HG02943 (cell line): ENCODE results near the gene RIPPLY2.

Source experiments
- ATAC-seq: cut with Tn5 transposase; IDR thresholded peaks from one replicate; pipeline ENCODE4 v1.9.1; 2021; ENCODE audit warnings: mild to moderate bottlenecking, low read depth, moderate library complexity; ENCODE audit not compliant: unreplicated experiment

Gene RIPPLY2

DNA sequence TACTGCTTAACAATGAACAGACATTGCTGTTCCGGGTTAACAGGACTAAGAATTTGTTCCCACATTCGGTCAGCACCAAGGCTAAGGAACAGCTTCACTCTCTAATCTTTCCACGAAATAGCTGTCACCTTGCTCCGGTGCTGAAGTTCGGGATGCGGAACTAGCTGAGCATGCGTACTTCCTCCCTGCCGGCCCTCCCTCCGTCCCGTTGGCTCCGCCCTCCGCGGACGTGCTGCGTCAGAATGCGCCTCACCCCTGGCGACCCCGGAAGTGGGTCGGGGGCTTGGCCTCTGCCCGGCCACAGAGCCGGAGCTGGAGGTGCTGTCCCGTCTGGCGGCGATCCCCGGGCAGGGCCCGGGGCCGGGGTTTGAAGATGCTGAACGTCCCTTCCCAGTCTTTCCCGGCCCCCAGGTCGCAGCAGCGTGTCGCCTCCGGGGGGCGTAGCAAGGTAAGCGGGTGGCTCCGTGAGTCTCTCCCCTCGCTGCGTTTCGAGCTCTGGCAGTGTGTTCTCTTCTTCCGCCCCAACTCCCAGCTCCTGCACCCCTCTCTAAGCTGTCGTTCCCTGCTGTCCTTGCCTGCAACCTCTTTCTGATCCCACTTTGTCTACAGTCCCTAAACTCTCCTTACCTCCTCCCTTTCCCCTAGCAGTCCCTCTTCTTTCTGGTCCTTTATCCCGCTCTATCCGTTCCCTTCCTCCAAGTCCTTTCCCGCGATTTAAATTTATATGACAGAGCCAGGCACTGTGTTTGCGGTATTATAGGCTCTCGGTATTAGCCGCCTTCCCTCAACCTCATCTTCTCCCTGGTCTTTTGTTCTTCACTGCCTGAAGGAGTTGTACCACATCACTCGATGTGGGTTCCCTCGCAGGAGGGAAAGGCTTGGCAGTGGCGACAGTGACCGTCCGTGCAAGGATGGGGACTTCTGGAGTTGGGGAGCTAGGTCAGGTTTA lies 6.5 kb downstream of the RIPPLY2 start, which contains the start of gene CYB5R4:
Gene CYB5R4 (plus strand): TSS at position 280 of the 949 bp plus-strand sequence. CDS start 94 bp downstream, at position 374.
- ATAC-seq, result peak; percentile 98

GRCh38 chr6:83860359-83860755 lies 7.2 kb downstream of the RIPPLY2 start:
- ATAC-seq, result no peak

DNA sequence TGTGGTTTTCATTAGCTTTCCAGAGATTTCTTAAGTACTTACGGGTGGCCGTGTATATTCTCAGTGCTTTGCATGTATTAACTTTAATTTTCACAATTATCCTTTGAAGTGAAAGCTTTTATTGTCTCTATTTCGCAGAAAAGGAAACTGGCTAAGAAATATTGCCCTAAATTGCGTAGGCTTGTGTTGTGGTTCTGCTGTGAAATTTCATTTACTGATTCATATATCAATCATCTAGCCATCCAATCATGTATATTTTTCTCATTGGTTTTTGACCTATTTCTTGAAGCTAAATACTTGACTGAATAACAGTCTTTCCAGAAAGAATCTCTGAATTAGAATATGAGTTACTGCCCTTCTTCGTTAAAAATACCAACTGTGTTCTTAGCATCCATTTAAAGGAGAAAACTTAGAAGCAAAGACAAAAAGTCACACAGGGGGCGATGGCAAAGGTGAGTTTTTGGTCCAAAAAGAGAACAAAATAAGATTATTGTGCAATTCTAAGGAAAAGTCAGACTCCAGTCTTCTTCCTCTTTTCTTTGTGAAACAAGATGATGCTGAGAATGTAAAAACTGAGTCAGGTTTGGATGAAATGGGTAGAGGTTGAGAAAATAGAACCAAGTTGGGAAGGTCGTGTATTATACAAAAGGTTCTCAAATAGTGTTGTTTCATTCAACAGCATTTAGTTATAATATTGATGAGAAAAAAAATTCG lies 7.8 kb downstream of the RIPPLY2 start:
- ATAC-seq, result no peak

DNA sequence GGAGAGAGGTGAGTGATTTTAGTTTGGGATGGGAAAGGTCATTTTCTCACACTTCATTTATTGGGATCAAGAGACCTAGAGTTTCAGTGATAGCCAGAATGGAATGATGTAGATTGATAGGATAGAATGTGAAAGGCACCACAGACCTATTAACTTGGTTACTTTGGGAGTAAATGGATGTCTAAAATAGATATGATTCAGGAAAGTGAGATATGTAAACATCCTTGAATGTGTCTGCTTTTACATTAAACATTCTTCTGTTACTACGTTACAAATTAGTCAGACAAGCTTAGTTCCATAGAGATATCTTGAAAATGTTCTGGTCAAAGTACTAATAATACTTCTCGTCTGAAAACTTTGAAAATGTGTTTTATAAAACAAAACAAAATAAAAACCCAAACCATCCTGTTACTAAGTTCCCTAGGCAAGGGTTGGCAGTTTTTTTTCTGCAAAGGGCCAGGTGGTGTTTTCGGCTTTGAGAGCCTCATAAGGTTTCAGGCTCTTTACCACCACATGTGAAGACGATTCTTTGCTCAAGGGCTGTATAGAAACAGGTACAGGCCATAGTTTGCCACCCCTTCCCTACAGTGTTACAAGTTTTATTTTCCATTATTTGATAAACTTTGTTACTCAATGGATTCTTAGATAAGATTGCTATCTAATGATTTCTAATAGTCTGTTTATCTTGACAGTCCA lies 9.8 kb downstream of the RIPPLY2 start:
- ATAC-seq, result no peak

DNA sequence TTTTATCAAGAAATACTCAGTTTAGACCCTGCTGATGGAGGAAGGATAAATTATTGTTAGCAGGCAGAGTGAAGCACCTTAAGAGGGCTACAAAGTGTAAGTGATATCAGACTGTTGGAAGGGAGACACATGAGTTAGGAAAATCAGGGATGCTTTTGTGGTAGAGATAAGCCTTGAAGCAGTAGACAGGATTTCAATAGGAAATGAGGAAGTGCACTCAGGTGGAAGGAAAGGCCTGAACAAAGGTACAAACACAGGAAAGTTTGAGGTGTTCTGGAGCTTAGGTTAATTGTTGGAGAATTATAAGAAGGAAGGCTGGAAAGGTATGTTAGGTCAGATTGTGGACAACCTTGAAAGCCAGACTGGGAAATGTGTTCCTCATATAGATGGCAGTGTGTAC lies 13.9 kb downstream of the RIPPLY2 start:
- no peak for ATAC-seq

DNA sequence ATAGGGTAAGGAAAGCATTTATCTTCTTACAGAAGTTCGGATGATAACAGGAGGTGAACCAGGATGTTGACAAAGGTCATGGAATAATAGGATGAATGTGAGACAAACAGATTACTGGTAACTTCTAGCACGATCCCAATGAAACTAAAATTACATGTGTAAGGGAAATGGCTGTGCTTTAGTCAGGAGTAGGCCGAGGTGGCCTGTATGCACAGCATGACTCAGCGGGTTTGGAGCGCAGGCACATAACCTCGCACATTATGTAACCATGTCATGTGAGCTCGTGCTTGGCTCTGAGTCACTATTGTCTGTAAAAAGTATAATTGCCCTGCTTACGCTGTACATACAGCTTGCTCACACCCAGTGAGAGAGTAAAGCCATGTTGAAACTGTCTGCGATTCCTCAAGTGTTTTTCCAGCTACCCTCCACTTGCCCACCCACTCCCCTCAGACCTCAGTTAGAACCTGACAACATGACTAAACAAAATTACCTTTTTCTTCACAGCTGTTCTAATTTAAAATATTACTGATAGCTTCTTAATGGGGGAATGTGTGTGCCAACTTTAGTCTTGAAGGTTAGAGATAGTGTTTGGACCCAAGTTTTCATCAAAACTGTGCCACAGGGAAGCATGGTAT lies 14.5 kb downstream of the RIPPLY2 start:
- no peak for ATAC-seq

GRCh38 chr6:83868639-83869038 lies 15.5 kb downstream of the RIPPLY2 start:
- no peak for ATAC-seq

DNA sequence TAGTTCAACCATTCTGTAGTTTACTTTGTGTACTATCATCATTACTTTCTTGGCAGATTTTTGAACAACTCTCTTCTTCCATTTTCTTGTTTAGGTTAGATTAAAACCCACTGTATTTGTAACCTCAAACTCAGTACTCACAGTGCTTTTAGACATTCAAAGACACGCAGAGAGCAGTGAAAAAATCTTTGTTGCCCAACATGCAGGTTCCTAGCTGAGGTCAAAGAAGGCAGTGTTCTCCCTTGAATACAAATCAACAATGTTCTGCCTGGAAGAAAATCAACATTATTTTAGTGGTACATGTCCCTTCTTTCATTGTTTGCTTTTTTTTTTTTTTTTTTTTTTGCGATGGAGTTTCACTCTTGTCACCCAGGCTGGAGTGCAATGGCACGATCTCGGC lies 17.5 kb downstream of the RIPPLY2 start:
- no peak for ATAC-seq

- ATAC-seq, result no peak
These were observed 19.4 kb downstream of the RIPPLY2 start for GRCh38 chr6:83872386-83873118.

- no peak for ATAC-seq
These were observed 20.7 kb downstream of the RIPPLY2 start for GRCh38 chr6:83873869-83874268.

DNA sequence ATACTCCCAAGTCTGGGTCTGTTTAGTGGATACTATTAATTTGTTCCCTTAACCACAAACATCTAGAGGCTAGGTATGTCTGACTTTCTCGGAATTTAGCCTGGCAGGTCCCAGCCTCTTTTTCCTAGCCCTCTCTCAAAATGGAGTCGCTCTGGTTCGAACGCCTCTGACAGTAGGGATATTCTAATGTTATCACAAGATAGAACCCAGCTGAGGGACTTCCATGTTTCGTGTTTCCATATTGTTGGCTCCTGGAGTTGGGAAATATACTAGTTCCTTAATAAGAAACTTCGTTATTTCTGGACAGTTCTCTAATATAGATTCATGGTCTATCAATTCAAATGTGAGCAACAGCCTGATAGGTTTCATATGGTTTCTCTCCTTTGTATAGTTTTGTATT lies 22.7 kb downstream of the RIPPLY2 start:
- ATAC-seq, result no peak

- ATAC-seq, result no peak
These were observed 25.9 kb downstream of the RIPPLY2 start for GRCh38 chr6:83878902-83879644.

- ATAC-seq, result no peak
These were observed 26.6 kb downstream of the RIPPLY2 start for GRCh38 chr6:83879746-83880145.

- ATAC-seq, result no peak
These were observed 30.1 kb downstream of the RIPPLY2 start for GRCh38 chr6:83883240-83883639.

DNA sequence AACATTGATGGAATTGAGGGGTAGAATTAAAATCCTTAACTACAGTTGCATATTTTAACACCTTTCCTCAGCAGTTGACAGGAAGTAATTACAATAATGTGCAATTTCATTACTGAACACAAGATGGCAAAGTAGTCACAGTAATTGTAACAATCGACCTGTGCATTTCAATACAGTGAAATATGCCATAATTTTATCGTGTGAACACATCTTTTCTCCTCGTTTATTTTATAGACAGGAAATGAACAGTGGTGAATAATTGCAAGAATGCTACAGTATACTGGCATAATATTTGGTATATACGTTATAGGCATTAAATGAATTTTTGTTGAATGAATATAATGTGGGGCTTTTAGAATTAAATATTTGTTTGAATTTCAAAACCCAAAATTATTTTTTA lies 31.4 kb downstream of the RIPPLY2 start:
- ATAC-seq, result peak; percentile 83

GRCh38 chr6:83885984-83886383 lies 32.8 kb downstream of the RIPPLY2 start:
- ATAC-seq, result no peak

DNA sequence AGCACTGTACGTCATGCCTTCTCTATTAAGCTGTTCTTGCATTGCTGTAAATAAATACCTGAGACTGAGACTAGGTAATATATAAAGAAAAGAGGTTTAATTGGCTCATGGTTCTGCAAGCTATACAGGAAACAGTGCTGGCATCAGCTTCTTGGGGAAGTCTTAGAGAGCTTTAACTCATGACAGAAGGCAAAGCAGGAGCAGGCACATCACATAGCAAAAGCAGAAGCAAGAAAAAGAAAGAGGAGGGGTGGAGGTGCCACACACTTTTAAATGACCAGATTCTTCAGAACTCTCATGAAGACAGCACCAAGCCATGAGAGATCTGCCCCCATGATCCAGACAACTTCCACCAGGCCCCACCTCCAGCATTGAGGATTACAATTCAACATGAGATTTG lies 36.5 kb downstream of the RIPPLY2 start:
- ATAC-seq, result no peak

GRCh38 chr6:83890520-83890919 lies 37.4 kb downstream of the RIPPLY2 start:
- ATAC-seq, result no peak

GRCh38 chr6:83891586-83891985 lies 38.4 kb downstream of the RIPPLY2 start:
- no peak for ATAC-seq
